ENCODE results near the gene PEMT.

PEMT gene

GRCh38 chr17:17514993-17515933 is 76.2 kb downstream of the PEMT start:
- no peak for DNase-seq (ENCODE audit: low read depth in 1 of 2, low spot score in 1 of 2)

- no peak for DNase-seq (ENCODE audit: low read depth in 1 of 2, low spot score in 1 of 2)
Measured at GRCh38 chr17:17514361-17514992, 77.0 kb downstream of the PEMT start.

- no peak for DNase-seq (ENCODE audit: low read depth in 1 of 2, low spot score in 1 of 2)
Measured at GRCh38 chr17:17513626-17514025, 77.9 kb downstream of the PEMT start.

- no peak for DNase-seq (ENCODE audit: low read depth in 1 of 2, low spot score in 1 of 2)
Measured at GRCh38 chr17:17512866-17513265, 78.6 kb downstream of the PEMT start.

- DNase-seq (ENCODE audit: low read depth in 1 of 2, low spot score in 1 of 2): no peak
Measured at GRCh38 chr17:17511881-17512858, 79.3 kb downstream of the PEMT start.

GRCh38 chr17:17511293-17511741 is 80.2 kb downstream of the PEMT start:
- no peak for DNase-seq (ENCODE audit: low read depth in 1 of 2, low spot score in 1 of 2)

GRCh38 chr17:17510456-17511292 is 80.8 kb downstream of the PEMT start:
- no peak for DNase-seq (ENCODE audit: low read depth in 1 of 2, low spot score in 1 of 2)

GRCh38 chr17:17509601-17510425 is 81.7 kb downstream of the PEMT start:
- no peak for DNase-seq (ENCODE audit: low read depth in 1 of 2, low spot score in 1 of 2)

- DNase-seq (ENCODE audit: low read depth in 1 of 2, low spot score in 1 of 2): no peak
Measured at GRCh38 chr17:17508646-17509591, 82.6 kb downstream of the PEMT start.

- no peak for DNase-seq (ENCODE audit: low read depth in 1 of 2, low spot score in 1 of 2)
Measured at GRCh38 chr17:17508019-17508535, 83.4 kb downstream of the PEMT start.

GRCh38 chr17:17507465-17508011 is 84.0 kb downstream of the PEMT start:
- no peak for DNase-seq (ENCODE audit: low read depth in 1 of 2, low spot score in 1 of 2)

- DNase-seq (ENCODE audit: low read depth in 1 of 2, low spot score in 1 of 2): no peak
Measured at GRCh38 chr17:17506893-17507464, 84.5 kb downstream of the PEMT start.

- no peak for DNase-seq (ENCODE audit: low read depth in 1 of 2, low spot score in 1 of 2)
Measured at GRCh38 chr17:17506181-17506741, 85.2 kb downstream of the PEMT start.

GRCh38 chr17:17505610-17506171 is 85.8 kb downstream of the PEMT start:
- DNase-seq (ENCODE audit: low read depth in 1 of 2, low spot score in 1 of 2): no peak

GRCh38 chr17:17505151-17505550 is 86.4 kb downstream of the PEMT start:
- no peak for DNase-seq (ENCODE audit: low read depth in 1 of 2, low spot score in 1 of 2)

GRCh38 chr17:17504341-17505140 is 87.0 kb downstream of the PEMT start:
- DNase-seq (ENCODE audit: low read depth in 1 of 2, low spot score in 1 of 2): no peak

Measured in activated T-helper 1 cell treated with anti-CD3 and anti-CD28 coated beads, Interleukin-2, amount 50 U/mL, for 16 hours (primary cell).